ENCODE data around the gene PIGW.

GRCh38 chr17:36505171-36505570, 29.6 kb upstream of the PIGW start:
- TF ChIP-seq EZH2 (IDR thresholded peaks at IDR 0.05; ENCODE audit: insufficient read depth, poor library complexity, severe bottlenecking): no peak
- no peak for TF ChIP-seq EZH2phosphoT487 (IDR thresholded peaks at IDR 0.05; ENCODE audit: insufficient read depth, low read depth)
